ENCODE results near the gene RNF44.

Gene RNF44

DNA sequence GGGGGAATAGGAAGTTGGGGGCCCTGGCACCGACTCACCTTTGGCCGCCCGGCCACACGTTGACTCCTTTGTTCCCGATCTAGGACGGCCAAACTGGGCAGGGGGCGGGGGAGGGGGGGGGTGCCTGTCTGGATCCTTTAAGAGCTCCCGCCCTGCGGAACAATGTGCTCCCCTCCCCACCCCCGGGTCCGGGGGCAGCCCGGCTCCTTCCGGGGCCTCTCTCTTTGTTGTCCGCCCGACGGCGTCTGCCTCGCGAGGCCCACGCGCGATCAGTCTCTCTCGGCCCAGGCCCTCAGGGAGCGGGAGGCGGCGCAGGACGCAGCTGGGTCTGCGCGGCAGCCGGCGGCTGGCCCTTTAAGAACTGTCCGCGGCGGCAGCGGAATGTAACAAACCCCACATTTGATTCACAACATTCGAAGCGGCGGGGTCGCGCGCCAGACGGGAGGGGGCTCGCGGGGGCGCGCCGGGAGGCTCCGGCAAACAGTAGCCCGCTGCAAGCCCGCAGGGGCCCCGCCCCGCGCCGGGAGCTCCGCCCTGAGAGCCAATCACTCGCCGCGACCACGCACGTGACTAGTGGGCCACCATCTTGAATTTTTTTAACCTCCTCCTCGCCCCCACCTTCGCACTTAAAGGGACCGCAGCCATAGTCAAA is at the start of gene RNF44:
Gene RNF44, minus strand, starts transcription at position 501 of the 652 bp plus-strand sequence. CDS start 4,930 bp downstream, outside the sequence.
- Mint-ChIP-seq H3K27ac (peak within 1 kb of the TSS; percentile 99), H3K4me1 (ENCODE audit: low read depth) (peaks cover 64% of the 10 kb centered on the region), H3K36me3 (no peaks in the 10 kb centered on the region), H3K9me3 (ENCODE audit: low read depth) (no peaks in the 10 kb centered on the region), H3K27me3 (no peaks in the 10 kb centered on the region), H3K4me3 (peak within 1 kb of the TSS; percentile 97)

DNA sequence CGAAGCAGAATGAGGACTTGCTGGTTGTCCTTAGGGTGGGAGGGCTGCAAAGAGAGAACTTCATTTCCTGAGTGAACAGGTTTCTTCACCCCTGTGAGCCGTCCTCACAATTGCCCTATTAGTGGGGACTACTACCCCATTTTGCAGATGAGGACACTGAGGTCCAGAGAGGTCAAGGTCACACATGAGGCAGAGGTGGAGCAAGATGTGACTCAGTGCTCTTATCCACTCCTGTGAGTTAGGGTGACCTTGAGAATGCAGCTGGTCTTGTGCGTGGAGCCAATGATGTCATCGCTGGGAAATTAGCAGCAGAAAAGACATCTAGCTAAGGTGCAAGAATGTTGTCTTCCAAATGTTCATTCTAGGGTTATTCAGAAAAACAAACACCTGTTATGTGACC is 45.9 kb upstream of the RNF44 start:
- H3K27me3 Mint-ChIP-seq = no peaks in the 10 kb centered on the region
- no peak overlapping the region for H3K27ac Mint-ChIP-seq
- no peaks in the 10 kb centered on the region for H3K9me3 Mint-ChIP-seq (ENCODE audit: low read depth)
- H3K4me3 Mint-ChIP-seq = no peak overlapping the region
- H3K36me3 Mint-ChIP-seq = no peaks in the 10 kb centered on the region
- H3K4me1 Mint-ChIP-seq (ENCODE audit: low read depth) = no peaks in the 10 kb centered on the region

DNA sequence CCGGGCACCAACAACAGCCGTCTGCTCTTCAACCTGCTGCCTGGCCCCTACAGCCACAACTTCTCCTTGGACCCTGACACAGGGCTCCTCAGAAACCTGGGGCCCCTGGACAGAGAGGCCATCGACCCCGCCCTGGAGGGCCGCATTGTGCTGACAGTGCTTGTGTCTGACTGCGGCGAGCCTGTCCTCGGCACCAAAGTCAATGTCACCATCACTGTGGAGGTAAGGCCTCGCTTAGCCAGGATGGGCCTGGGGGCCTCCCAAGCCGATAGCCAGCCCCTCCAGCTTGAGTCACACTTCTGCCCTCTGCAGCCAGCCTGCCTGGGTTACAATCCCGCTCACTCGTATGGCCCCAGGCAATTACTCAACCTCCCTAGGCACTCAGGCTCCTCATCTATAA is 44.2 kb upstream of the RNF44 start:
- Mint-ChIP-seq H3K9me3 (ENCODE audit: low read depth) (no peaks in the 10 kb centered on the region), H3K36me3 (no peaks in the 10 kb centered on the region), H3K27me3 (no peaks in the 10 kb centered on the region), H3K4me1 (ENCODE audit: low read depth) (no peaks in the 10 kb centered on the region), H3K27ac (no peak overlapping the region), H3K4me3 (no peak overlapping the region)

DNA sequence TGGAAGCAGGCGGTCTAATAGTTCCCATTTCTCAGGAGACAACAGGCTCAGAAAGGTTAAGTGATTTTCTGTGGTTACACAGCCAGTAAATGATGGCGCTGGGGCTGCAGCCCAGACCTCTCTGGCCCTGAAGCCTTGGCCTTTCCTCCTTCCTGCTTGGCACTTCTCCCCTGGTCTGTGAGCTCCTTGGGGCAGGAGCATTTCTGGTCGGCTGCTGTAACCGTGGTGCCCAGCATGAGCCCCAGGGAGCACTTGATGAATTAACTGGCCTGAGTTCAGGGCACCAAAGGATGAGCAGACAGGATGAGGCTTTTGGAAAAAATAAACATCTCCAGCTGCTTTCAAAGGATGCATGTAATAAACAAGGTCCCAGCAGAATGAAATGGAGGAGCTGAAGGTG is 42.1 kb upstream of the RNF44 start:
- H3K4me1 Mint-ChIP-seq (ENCODE audit: low read depth) = no peaks in the 10 kb centered on the region

DNA sequence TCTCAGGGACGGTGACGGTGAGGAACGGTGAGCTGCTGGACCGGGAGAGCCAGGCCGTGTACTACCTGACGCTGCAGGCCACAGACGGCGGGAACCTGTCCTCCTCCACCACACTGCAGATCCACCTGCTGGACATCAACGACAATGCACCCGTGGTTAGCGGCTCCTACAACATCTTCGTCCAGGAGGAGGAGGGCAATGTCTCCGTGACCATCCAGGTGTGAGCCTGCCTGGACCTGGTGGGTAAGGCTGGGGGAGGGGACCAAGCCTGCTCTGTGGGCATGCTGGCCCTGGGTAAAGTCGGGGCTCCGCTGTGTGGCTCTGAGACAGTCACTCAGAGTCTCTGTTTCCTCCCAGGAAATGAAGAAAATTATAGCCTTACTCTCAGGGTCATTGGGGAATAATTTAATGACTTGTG is 41.2 kb upstream of the RNF44 start:
- Mint-ChIP-seq H3K9me3 (ENCODE audit: low read depth) (no peaks in the 10 kb centered on the region), H3K4me1 (ENCODE audit: low read depth) (peaks cover 3% of the 10 kb centered on the region), H3K4me3 (no peak overlapping the region), H3K36me3 (no peaks in the 10 kb centered on the region), H3K27ac (no peak overlapping the region), H3K27me3 (no peaks in the 10 kb centered on the region)

More for the DNA sequence above, 42.1 kb upstream of the RNF44 start:
- H3K9me3 Mint-ChIP-seq (ENCODE audit: low read depth) = no peaks in the 10 kb centered on the region
- no peaks in the 10 kb centered on the region for H3K36me3 Mint-ChIP-seq
- H3K27ac Mint-ChIP-seq = no peak overlapping the region
- no peak overlapping the region for H3K4me3 Mint-ChIP-seq
- no peaks in the 10 kb centered on the region for H3K27me3 Mint-ChIP-seq

GRCh38 chr5:176577312-176578176 is 40.3 kb upstream of the RNF44 start:
- Mint-ChIP-seq H3K27me3 (no peaks in the 10 kb centered on the region), H3K27ac (no peak overlapping the region), H3K9me3 (ENCODE audit: low read depth) (no peaks in the 10 kb centered on the region), H3K36me3 (no peaks in the 10 kb centered on the region), H3K4me3 (no peak overlapping the region), H3K4me1 (ENCODE audit: low read depth) (peaks cover 5% of the 10 kb centered on the region)

DNA sequence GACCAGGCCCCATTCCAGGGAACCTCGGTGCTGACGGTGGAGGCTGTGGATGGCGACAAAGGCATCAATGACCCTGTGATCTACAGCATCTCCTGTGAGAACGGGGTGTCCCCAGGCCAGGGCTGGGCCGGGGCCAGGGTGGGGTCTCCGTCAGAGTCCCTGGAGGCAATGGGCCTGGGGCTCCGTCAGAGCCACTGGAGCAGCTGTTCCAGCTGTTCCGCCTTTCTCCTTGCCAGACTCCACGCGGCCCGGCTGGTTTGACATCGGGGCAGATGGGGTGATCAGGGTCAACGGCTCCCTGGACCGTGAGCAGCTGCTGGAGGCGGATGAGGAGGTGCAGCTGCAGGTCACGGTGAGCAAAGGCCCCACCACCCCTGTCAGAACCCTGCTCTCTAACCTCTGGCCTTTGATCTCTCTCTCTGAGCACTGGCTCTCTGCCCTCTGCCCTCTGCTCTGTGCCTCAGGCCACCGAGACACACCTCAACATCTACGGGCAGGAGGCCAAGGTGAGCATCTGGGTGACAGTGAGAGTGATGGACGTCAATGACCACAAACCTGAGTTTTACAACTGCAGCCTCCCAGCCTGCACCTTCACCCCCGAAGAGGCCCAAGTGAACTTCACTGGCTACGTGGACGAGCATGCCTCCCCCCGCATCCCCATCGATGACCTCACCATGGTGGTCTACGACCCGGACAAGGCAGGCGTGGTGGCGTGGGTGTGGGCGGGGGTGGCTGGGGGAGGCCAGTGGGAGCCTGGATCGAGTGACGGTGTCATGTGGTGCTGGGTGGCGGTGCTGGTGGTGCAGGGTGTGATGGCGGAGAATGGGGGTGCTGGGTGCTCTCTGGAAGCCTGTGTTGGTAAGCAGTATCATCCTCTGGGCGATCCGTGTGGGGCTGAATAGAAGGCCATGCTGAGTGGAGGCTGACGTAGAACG is 38.6 kb upstream of the RNF44 start:
- H3K9me3 Mint-ChIP-seq (ENCODE audit: low read depth) = no peaks in the 10 kb centered on the region
- no peak overlapping the region for H3K4me3 Mint-ChIP-seq
- H3K36me3 Mint-ChIP-seq = no peaks in the 10 kb centered on the region
- peaks cover 5% of the 10 kb centered on the region for H3K4me1 Mint-ChIP-seq (ENCODE audit: low read depth)
- no peaks in the 10 kb centered on the region for H3K27me3 Mint-ChIP-seq
- no peak overlapping the region for H3K27ac Mint-ChIP-seq

DNA sequence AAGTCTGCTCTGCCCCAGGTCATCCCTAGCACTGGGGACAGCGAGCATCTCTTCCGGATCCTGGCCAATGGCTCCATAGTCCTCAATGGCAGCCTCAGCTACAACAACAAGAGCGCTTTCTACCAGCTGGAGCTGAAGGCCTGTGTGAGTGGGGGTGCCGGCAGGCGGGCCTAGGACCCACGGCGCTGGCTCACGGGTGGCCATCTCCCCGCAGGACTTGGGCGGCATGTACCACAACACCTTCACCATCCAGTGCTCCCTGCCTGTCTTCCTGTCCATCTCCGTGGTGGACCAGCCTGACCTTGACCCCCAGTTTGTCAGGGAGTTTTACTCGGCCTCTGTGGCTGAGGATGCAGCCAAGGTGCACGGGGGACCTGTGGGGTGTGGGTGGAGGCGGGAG is 37.9 kb upstream of the RNF44 start:
- no peak overlapping the region for H3K4me3 Mint-ChIP-seq
- peaks cover 5% of the 10 kb centered on the region for H3K4me1 Mint-ChIP-seq (ENCODE audit: low read depth)
- H3K27me3 Mint-ChIP-seq = no peaks in the 10 kb centered on the region
- no peaks in the 10 kb centered on the region for H3K9me3 Mint-ChIP-seq (ENCODE audit: low read depth)
- no peaks in the 10 kb centered on the region for H3K36me3 Mint-ChIP-seq
- H3K27ac Mint-ChIP-seq = no peak overlapping the region

DNA sequence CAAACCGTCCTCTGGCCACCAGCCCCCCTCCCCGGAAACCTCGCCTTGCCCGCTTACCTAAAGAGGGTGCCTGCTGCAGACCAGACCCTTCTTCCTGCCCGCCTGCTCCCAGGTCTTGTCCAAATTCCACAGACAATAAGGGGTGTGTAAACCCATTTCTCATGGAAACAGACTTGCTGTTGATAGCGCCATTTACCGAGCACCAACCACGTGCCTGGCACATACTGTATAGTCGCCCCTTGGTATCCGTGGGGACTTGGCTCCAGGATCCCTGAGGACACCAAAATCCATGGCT is 37.0 kb upstream of the RNF44 start:
- no peaks in the 10 kb centered on the region for H3K9me3 Mint-ChIP-seq (ENCODE audit: low read depth)
- no peak overlapping the region for H3K4me3 Mint-ChIP-seq
- H3K27me3 Mint-ChIP-seq = peaks cover 1% of the 10 kb centered on the region
- no peak overlapping the region for H3K27ac Mint-ChIP-seq
- H3K36me3 Mint-ChIP-seq = no peaks in the 10 kb centered on the region
- peaks cover 5% of the 10 kb centered on the region for H3K4me1 Mint-ChIP-seq (ENCODE audit: low read depth)

DNA sequence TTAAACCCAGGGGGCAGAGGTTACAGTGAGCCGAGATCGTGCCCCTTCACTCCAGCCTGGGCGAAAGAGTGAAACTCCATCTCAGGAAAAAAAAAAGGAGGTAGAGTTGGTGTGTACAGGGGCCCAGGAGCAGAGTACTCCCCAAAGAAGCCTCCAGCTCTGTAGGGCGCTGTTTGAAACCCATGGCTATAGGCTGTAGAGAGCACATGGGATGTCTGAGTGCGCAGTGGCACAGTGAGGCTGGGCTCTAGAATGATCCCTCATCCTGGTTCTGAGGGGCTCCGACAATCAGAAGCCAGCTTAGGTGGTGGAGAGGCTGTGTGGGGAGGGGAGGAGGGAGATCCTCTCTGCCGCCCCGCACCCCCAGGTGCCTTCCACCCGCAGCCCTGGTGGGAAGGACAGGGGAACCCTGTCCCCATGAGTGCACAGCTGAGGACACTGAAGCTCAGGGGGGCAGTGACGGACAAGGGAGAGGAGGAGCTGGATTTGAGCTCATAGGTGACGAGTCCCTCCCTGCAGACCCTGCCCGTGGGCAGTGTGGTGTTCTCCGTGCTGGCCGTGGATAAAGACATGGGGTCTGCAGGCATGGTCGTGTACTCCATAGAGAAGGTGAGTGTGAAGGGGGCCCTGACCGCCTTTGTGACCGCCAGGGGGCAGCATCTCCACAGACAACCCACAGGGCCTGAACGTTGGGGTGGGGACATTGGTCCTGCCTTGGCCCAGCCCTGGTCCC is 36.5 kb upstream of the RNF44 start:
- Mint-ChIP-seq H3K27me3 (peaks cover 1% of the 10 kb centered on the region), H3K27ac (no peak overlapping the region), H3K36me3 (no peaks in the 10 kb centered on the region), H3K9me3 (ENCODE audit: low read depth) (no peaks in the 10 kb centered on the region), H3K4me1 (ENCODE audit: low read depth) (peaks cover 5% of the 10 kb centered on the region), H3K4me3 (no peak overlapping the region)

DNA sequence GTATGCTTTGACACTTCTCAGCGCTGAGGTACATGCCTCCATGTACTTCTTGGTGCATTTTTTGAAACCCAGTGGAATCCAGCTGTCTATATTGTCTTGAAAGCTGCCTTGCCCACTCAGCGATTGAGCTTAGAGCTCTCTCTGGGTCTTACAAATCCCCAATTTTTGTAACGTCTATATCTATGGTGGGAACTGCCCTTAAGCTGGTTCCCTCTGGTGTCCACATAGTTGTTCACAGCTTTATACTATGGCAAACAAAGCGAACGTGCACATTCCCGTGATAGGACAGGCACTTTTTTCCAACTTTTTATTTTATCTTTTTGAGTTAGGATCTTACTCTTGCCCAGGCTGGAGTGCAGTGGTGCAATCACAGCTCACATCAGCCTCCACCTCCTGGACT is 32.8 kb upstream of the RNF44 start:
- Mint-ChIP-seq H3K9me3 (ENCODE audit: low read depth) (no peaks in the 10 kb centered on the region), H3K4me1 (ENCODE audit: low read depth) (peaks cover 5% of the 10 kb centered on the region), H3K4me3 (no peak overlapping the region), H3K27me3 (peaks cover 1% of the 10 kb centered on the region), H3K36me3 (no peaks in the 10 kb centered on the region), H3K27ac (no peak overlapping the region)

DNA sequence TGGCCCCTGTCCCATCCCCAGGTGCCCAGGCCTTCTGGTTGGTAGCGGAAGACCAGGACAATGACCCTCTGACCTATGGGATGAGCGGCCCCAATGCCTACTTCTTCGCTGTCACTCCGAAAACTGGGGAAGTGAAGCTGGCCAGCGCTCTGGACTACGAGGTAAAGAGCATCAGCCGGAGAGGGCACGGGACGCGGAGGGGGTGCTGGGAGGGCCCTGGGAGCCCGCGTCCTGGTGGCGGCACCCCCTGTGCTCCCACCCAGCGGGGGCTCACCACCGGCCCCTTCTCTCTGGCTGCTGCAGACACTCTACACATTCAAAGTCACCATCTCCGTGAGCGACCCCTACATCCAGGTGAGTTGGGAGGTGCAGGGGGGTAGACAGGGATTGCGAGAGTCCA is 31.5 kb upstream of the RNF44 start:
- no peak overlapping the region for H3K4me3 Mint-ChIP-seq
- no peaks in the 10 kb centered on the region for H3K9me3 Mint-ChIP-seq (ENCODE audit: low read depth)
- peaks cover 2% of the 10 kb centered on the region for H3K4me1 Mint-ChIP-seq (ENCODE audit: low read depth)
- H3K27ac Mint-ChIP-seq = no peak overlapping the region
- peaks cover 1% of the 10 kb centered on the region for H3K27me3 Mint-ChIP-seq
- no peaks in the 10 kb centered on the region for H3K36me3 Mint-ChIP-seq

DNA sequence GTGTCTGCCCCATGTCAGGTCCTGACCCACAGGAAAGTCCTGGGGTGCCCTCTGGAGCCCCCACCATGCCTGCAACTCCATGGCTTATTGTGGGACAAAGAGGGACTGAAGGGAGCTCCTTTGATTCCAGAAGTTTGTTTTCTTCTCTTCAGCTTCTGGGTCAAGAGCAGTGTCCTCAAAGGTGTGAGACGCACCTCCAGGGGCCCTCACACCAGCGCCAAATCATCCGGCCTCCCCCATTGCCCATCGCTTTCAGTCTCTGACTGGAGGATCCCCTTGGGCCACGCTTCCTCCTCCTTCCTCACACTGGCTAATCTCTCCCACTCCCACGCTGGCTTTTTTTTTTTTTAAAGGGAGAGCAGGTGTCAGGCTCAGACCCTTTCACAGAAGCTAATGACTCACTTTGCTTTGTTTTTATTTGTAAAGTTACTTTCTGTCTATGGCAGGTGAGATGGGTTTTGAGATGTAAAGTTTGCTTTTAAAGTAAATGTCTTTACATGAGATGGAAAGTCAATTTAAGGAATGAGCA is 28.6 kb upstream of the RNF44 start:
- Mint-ChIP-seq H3K36me3 (no peaks in the 10 kb centered on the region), H3K27ac (no peak overlapping the region), H3K27me3 (peaks cover 1% of the 10 kb centered on the region), H3K9me3 (ENCODE audit: low read depth) (no peaks in the 10 kb centered on the region), H3K4me3 (no peak overlapping the region), H3K4me1 (ENCODE audit: low read depth) (peaks cover 11% of the 10 kb centered on the region)

DNA sequence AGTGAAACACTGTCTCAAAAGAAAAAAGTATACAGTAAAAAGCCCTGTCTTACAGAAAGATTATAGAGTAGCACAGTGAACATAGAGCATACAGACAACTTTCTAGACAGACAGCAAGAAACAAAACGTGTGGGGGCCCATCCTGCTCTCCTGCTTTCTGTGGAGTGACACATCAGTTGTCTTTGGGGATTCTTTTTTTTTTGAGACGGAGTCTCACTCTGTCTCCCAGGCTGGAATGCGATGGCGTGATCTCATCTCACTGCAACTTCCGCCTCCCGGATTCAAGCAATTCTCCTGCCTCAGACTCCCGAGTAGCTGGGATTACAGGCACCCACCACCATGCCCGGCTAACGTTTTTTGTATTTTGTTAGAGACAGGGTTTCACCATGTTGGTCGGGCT is 26.8 kb upstream of the RNF44 start:
- Mint-ChIP-seq H3K27me3 (no peaks in the 10 kb centered on the region), H3K4me1 (ENCODE audit: low read depth) (peaks cover 30% of the 10 kb centered on the region), H3K4me3 (no peak overlapping the region), H3K9me3 (ENCODE audit: low read depth) (no peaks in the 10 kb centered on the region), H3K36me3 (no peaks in the 10 kb centered on the region), H3K27ac (no peak overlapping the region)

Measured in activated naive CD8-positive, alpha-beta T cell (primary cell).